SK-N-SH (cell line): Measurements from ENCODE around the gene KCNT1. TPM values are rescaled to one million over a fixed set of nuclear protein-coding genes. Genes with fewer than 3 reads are reported as not detected.

Experiments used
- CTCF ChIA-PET: fragments of 300-600, 350-600 bp; formaldehyde crosslinking; extraction: SDS; loops from one replicate; lab custom pipeline; 2021; lab: Yijun Ruan, JAX
- POLR2A ChIA-PET: fragments of 350-600 bp; sonication (Branson Sonifier 250); formaldehyde crosslinking; extraction: SDS; loops from one replicate; lab custom pipeline; 2020; ENCODE audit warnings: antibody characterized with exemption, inconsistent platforms; lab: Yijun Ruan, JAX
- DNase-seq: peaks from one replicate; pipeline ENCODE4 v3.0.0; 2012
- H2AFZ ChIP-seq: fragments of 200-600 bp; sonication (generic); 2 replicates; pipeline ENCODE4 v1.8.1; 2016; ENCODE audit warnings: antibody characterized with exemption, mild to moderate bottlenecking, low read depth
- H3F3A ChIP-seq: fragments of 200-600 bp; sonication (generic); replicated peaks from 2 replicates; pipeline ENCODE3; 2016; ENCODE audit warnings: antibody characterized with exemption, mild to moderate bottlenecking; ENCODE audit not compliant: insufficient read depth
- H3K27ac ChIP-seq, 2 experiments: fragments of 200-500 bp in 1 of 2; fragments of 200-600 bp in 1 of 2; sonication (Bioruptor generic) in 1 of 2; sonication (generic), shearing (Covaris generic) in 1 of 2; 2 replicates each; pipeline versions ENCODE4 v1.5.1 to v1.6.1; 2014 to 2016; ENCODE audit warnings: low read depth in 2 of 2, inconsistent platforms in 1 of 2, low read length in 1 of 2, mild to moderate bottlenecking in 1 of 2, mixed read lengths in 1 of 2
- H3K27me3 ChIP-seq: fragments of 200-600 bp; sonication (generic), shearing (Covaris generic); 2 replicates; pipeline ENCODE4 v1.6.1; 2016; ENCODE audit warnings: mixed run types; ENCODE audit not compliant: insufficient read depth
- H3K36me3 ChIP-seq, 2 experiments: fragments of 200-500 bp in 1 of 2; fragments of 200-600 bp in 1 of 2; sonication (Bioruptor generic) in 1 of 2; sonication (generic) in 1 of 2; replicated peaks in 1 of 2; 2 replicates each; pipeline versions ENCODE3 to v1.5.1; 2014 to 2016; ENCODE audit warnings: low read length in 1 of 2, mild to moderate bottlenecking in 1 of 2; ENCODE audit not compliant: insufficient read depth in 2 of 2, control insufficient read depth in 1 of 2
- H3K4me1 ChIP-seq, 2 experiments: fragments of 200-500 bp in 1 of 2; fragments of 200-600 bp in 1 of 2; sonication (Bioruptor generic) in 1 of 2; sonication (generic), shearing (Covaris generic) in 1 of 2; 2 replicates each; pipeline versions ENCODE4 v1.5.1 to v1.6.1; 2014 to 2016; ENCODE audit warnings: low read depth in 1 of 2, low read length in 1 of 2, mixed run types in 1 of 2; ENCODE audit not compliant: insufficient read depth in 2 of 2, control insufficient read depth in 1 of 2
- H3K4me2 ChIP-seq: fragments of 200-600 bp; sonication (generic), shearing (Covaris generic); 2 replicates; pipeline ENCODE4 v1.6.1; 2017; ENCODE audit warnings: mixed run types
- H3K4me3 ChIP-seq, 2 experiments: fragments of 200-500 bp in 1 of 2; fragments of 200-600 bp in 1 of 2; sonication (Bioruptor generic) in 1 of 2; sonication (generic), shearing (Covaris generic) in 1 of 2; 2 replicates each; pipeline versions ENCODE4 v1.5.1 to v1.8.1; 2014 to 2016; ENCODE audit warnings: low read depth in 2 of 2, inconsistent platforms in 1 of 2, low read length in 1 of 2, mild to moderate bottlenecking in 1 of 2, mixed read lengths in 1 of 2, moderate library complexity in 1 of 2
- H3K79me2 ChIP-seq: fragments of 200-600 bp; sonication (generic); 2 replicates; pipeline ENCODE4 v1.8.1; 2017; ENCODE audit warnings: mild to moderate bottlenecking; ENCODE audit not compliant: insufficient read depth
- H3K9ac ChIP-seq: fragments of 200-600 bp; sonication (generic); 2 replicates; pipeline ENCODE4 v1.6.1; 2017; ENCODE audit warnings: mixed run types
- H3K9me2 ChIP-seq: fragments of 200-600 bp; sonication (generic); 2 replicates; pipeline ENCODE4 v1.6.1; 2017; ENCODE audit warnings: mixed run types
- H3K9me3 ChIP-seq: fragments of 200-600 bp; sonication (generic); 2 replicates; pipeline ENCODE4 v1.6.1; 2017; ENCODE audit warnings: mixed run types, mild to moderate bottlenecking, moderate library complexity
- H4K20me1 ChIP-seq: fragments of 200-600 bp; sonication (generic); 2 replicates; pipeline ENCODE4 v1.6.1; 2017; ENCODE audit warnings: mild to moderate bottlenecking, mixed run types; ENCODE audit not compliant: insufficient read depth
- ELF1 ChIP-seq: IDR thresholded peaks from 2 replicates; pipeline ENCODE4 v1.4.0; 2012
- EP300 ChIP-seq, 2 experiments: IDR thresholded peaks; 2 replicates each; pipeline versions ENCODE4 v1.4.0 to v1.6.1; 2012; ENCODE audit warnings: borderline replicate concordance in 1 of 2, low read depth in 1 of 2, low read length in 1 of 2
- FOXM1 ChIP-seq: IDR thresholded peaks from 2 replicates; pipeline ENCODE4 v1.4.0; 2012; ENCODE audit warnings: low read depth, mild to moderate bottlenecking
- MEF2A ChIP-seq: IDR thresholded peaks from 2 replicates; pipeline ENCODE4 v1.4.0; 2012; ENCODE audit warnings: low read depth, borderline replicate concordance
- MXI1 ChIP-seq: IDR thresholded peaks from 2 replicates; pipeline ENCODE4 v1.6.1; 2012; ENCODE audit warnings: mild to moderate bottlenecking, low read depth, low read length, improper control_type of control experiment
- NFIC ChIP-seq: IDR thresholded peaks from 2 replicates; pipeline ENCODE4 v1.4.0; 2012; ENCODE audit warnings: borderline replicate concordance
- POLR2AphosphoS5 ChIP-seq: IDR thresholded peaks from 2 replicates; pipeline ENCODE4 v1.6.1; 2012; ENCODE audit warnings: low read depth, low read length
- RFX5 ChIP-seq: IDR thresholded peaks from 2 replicates; pipeline ENCODE4 v1.6.1; 2012; ENCODE audit warnings: mild to moderate bottlenecking, improper control_type of control experiment, low read length
- SMC3 ChIP-seq: IDR thresholded peaks from 2 replicates; pipeline ENCODE4 v1.6.1; 2012; ENCODE audit warnings: low read depth, low read length, improper control_type of control experiment
- TCF12 ChIP-seq: IDR thresholded peaks from 2 replicates; pipeline ENCODE4 v1.4.0; 2012
- WGBS: methylation state at CpG from one replicate; pipeline ENCODE4 v1.1.6; 2017; ENCODE audit warnings: low lambda C conversion rate; 5-methylcytosine and 5-hydroxymethylcytosine counted together
- polyA plus RNA-seq, 3 experiments: library from polyadenylated mRNA; depleted of rRNA; stranded (reverse); fragments of >200 nt; gene quantifications; 2 replicates each; pipeline ENCODE4 v1.2.3, GENCODE V29; 2012
- TF ChIP-seq, protein P1 (sequence below): fragments of 150-350 bp; IDR thresholded peaks from 2 replicates; pipeline ENCODE4 v1.6.1; 2017; ENCODE audit warnings: antibody characterized with exemption, low read length, low read depth, borderline replicate concordance
- TF ChIP-seq, protein P2 (sequence below): fragments of 200-600 bp; sonication (generic); IDR thresholded peaks from 2 replicates; pipeline ENCODE4 v1.6.1; 2017; ENCODE audit warnings: antibody characterized with exemption, mild to moderate bottlenecking, moderate library complexity
- TF ChIP-seq, protein P3 (sequence below): IDR thresholded peaks from 2 replicates; pipeline ENCODE4 v1.4.0; 2012; ENCODE audit warnings: low read depth
- TF ChIP-seq, protein P4 (sequence below): IDR thresholded peaks from 2 replicates; pipeline ENCODE4 v1.4.0; 2012; ENCODE audit warnings: low read depth, borderline replicate concordance
- TF ChIP-seq, protein P5 (sequence below): IDR thresholded peaks from 2 replicates; pipeline ENCODE4 v1.4.0; 2012; ENCODE audit warnings: low read depth, borderline replicate concordance

Gene KCNT1
- polyA plus RNA-seq, 1 of the 3 experiments (the other 2 are of a cell fraction), result 0.08 TPM

DNA sequence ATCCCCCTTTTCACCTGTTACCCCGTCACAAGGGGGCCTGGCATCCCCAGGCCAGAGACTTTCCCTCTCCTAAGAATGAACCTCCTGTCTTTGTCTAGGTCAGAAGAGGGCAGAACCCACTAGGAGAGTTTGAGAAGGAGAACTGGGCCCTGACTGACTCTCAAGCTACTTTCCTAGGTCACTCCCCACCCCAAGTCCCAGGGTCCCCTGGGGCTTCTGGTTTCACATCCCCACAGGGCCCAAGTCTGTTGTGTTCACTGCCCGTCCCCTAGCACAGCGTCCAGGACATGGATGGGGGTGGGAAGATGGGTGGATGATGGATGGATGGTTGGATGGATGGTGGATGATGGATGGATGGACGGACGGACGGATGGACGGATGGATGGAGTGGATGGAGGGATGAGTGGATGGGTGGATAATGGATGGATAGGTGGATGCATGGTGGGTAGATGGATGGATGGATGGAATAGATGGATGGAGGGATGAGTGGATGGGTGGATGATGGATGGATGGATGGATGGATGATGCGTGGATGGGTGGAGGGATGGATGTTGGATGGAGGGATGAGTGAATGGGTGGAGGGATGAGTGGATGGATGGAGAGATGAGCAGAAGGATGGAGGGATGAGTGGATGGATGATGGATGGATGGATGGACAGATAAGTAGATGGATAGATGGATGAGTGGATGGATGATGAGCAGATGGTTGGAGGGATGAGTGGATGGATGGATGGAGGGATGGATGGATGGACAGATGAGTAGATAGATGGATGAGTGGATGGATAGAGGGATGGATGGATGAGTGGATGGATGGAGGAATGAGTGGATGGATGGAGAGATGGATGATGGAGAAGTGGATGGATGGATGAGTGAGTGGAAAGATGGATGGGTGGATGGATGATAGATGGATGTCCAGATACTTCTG is 50.6 kb downstream of the KCNT1 start:
- WGBS, result 52% methylated on average over 8 of the region's 8 CpGs
- Histone ChIP-seq H4K20me1 (no peaks in the 10 kb centered on the region), H3K27me3 (no peaks in the 10 kb centered on the region), H3F3A (no peaks in the 10 kb centered on the region), H3K9me2 (no peaks in the 10 kb centered on the region), H3K27ac (no peak overlapping the region), H3K36me3 (no peaks in the 10 kb centered on the region), H3K4me1 (no peaks in the 10 kb centered on the region; a peak in 1 of 4 replicates), H3K4me2 (no peak overlapping the region), H3K9me3 (no peaks in the 10 kb centered on the region), H3K79me2 (no peaks in the 10 kb centered on the region), H2AFZ (no peak overlapping the region), H3K9ac (no peak overlapping the region), H3K4me3 (no peak overlapping the region)
- POLR2A ChIA-PET, result no interaction called here
- TF ChIP-seq, protein P1, sequence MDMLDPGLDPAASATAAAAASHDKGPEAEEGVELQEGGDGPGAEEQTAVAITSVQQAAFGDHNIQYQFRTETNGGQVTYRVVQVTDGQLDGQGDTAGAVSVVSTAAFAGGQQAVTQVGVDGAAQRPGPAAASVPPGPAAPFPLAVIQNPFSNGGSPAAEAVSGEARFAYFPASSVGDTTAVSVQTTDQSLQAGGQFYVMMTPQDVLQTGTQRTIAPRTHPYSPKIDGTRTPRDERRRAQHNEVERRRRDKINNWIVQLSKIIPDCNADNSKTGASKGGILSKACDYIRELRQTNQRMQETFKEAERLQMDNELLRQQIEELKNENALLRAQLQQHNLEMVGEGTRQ, result no peak
- no peak for TF ChIP-seq EP300 (IDR thresholded peaks at IDR 0.05; ENCODE audit: borderline replicate concordance in 1 of 2, low read depth in 1 of 2, low read length in 1 of 2)
- DNase-seq, result no peak
- CTCF ChIA-PET, result no interaction called here

DNA sequence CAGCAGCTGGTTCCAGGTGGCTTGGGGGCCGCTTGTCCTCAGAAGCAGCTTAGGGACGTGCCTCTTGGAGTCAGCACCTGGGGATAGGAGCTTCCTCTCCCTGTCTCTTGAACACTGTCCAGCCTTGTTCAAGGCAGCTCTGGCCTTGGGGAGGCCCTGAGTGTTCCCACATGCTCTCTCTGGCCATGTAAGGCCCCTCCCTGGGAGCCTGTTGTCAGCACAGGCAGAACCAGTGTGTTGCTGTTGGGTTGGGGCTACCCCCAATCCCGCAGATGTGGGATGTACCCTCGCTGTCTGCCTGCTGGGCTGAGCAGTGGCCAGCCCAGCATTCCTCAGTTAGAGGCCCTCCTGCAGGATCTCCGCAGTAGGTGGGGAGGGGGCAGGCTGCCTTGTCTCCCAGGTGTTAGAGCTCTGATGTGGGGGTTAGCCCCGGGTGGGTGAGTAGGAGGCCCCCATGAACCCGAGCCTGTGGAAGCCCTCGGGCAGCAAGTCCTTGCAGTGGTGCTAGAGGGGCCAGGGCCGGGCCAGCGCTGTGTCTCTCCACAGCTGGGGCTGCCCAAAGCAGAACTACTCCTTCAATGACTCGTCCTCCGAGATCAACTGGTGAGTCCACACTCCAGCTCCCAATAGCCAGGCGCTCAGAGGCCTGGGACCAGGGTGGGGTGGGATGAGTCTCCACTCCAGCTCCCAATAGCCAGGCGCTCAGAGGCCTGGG is 51.6 kb downstream of the KCNT1 start:
- no peak overlapping the region for H3K9ac ChIP-seq
- H3K27ac ChIP-seq, result no peak overlapping the region
- H3K79me2 ChIP-seq, result no peaks in the 10 kb centered on the region
- 31% methylated on average over 4 of the region's 14 CpGs for WGBS
- H3K9me2 ChIP-seq, result no peaks in the 10 kb centered on the region
- POLR2A ChIA-PET, result no interaction called here
- TF ChIP-seq, protein P2, sequence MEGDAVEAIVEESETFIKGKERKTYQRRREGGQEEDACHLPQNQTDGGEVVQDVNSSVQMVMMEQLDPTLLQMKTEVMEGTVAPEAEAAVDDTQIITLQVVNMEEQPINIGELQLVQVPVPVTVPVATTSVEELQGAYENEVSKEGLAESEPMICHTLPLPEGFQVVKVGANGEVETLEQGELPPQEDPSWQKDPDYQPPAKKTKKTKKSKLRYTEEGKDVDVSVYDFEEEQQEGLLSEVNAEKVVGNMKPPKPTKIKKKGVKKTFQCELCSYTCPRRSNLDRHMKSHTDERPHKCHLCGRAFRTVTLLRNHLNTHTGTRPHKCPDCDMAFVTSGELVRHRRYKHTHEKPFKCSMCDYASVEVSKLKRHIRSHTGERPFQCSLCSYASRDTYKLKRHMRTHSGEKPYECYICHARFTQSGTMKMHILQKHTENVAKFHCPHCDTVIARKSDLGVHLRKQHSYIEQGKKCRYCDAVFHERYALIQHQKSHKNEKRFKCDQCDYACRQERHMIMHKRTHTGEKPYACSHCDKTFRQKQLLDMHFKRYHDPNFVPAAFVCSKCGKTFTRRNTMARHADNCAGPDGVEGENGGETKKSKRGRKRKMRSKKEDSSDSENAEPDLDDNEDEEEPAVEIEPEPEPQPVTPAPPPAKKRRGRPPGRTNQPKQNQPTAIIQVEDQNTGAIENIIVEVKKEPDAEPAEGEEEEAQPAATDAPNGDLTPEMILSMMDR, result no peak
- TF ChIP-seq FOXM1 (no peak), MXI1 (no peak), EP300 (IDR thresholded peaks at IDR 0.05; ENCODE audit: borderline replicate concordance in 1 of 2, low read depth in 1 of 2, low read length in 1 of 2) (no peak), NFIC (no peak), RFX5 (no peak), MEF2A (no peak), ELF1 (no peak), POLR2AphosphoS5 (no peak), TCF12 (no peak), SMC3 (no peak)
- TF ChIP-seq, protein P3, sequence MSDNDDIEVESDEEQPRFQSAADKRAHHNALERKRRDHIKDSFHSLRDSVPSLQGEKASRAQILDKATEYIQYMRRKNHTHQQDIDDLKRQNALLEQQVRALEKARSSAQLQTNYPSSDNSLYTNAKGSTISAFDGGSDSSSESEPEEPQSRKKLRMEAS, result no peak
- TF ChIP-seq, protein P4, sequence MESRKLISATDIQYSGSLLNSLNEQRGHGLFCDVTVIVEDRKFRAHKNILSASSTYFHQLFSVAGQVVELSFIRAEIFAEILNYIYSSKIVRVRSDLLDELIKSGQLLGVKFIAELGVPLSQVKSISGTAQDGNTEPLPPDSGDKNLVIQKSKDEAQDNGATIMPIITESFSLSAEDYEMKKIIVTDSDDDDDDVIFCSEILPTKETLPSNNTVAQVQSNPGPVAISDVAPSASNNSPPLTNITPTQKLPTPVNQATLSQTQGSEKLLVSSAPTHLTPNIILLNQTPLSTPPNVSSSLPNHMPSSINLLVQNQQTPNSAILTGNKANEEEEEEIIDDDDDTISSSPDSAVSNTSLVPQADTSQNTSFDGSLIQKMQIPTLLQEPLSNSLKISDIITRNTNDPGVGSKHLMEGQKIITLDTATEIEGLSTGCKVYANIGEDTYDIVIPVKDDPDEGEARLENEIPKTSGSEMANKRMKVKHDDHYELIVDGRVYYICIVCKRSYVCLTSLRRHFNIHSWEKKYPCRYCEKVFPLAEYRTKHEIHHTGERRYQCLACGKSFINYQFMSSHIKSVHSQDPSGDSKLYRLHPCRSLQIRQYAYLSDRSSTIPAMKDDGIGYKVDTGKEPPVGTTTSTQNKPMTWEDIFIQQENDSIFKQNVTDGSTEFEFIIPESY, result no peak
- TF ChIP-seq, protein P5, sequence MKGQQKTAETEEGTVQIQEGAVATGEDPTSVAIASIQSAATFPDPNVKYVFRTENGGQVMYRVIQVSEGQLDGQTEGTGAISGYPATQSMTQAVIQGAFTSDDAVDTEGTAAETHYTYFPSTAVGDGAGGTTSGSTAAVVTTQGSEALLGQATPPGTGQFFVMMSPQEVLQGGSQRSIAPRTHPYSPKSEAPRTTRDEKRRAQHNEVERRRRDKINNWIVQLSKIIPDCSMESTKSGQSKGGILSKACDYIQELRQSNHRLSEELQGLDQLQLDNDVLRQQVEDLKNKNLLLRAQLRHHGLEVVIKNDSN, result no peak
- TF ChIP-seq, protein P1, result no peak
- H2AFZ ChIP-seq, result no peak overlapping the region
- no peaks in the 10 kb centered on the region for H4K20me1 ChIP-seq
- no peaks in the 10 kb centered on the region for H3F3A ChIP-seq
- H3K4me2 ChIP-seq, result no peak overlapping the region
- no peaks in the 10 kb centered on the region for H3K27me3 ChIP-seq
- no peak for DNase-seq
- no peak overlapping the region for H3K4me3 ChIP-seq
- H3K4me1 ChIP-seq, result no peaks in the 10 kb centered on the region; a peak in 1 of 4 replicates
- CTCF ChIA-PET, result no interaction called here
- H3K9me3 ChIP-seq, result no peaks in the 10 kb centered on the region
- no peaks in the 10 kb centered on the region for H3K36me3 ChIP-seq
